K562 (cell line): ENCODE measurements around the gene JUN. TPM values are rescaled to one million over a fixed set of nuclear protein-coding genes. Genes with fewer than 3 reads are reported as not detected.

ENCODE experiments used
- ARID1B ChIP-seq: fragments of 450-650 bp; IDR thresholded peaks from 2 replicates; pipeline ENCODE4 v1.6.1; 2016; ENCODE audit warnings: antibody characterized with exemption, mild to moderate bottlenecking, inconsistent platforms
- CBFA2T2 ChIP-seq: fragments of 450-650 bp; conservative IDR thresholded peaks from 2 replicates; pipeline ENCODE4 v1.6.1; 2017; ENCODE audit warnings: mild to moderate bottlenecking
- ERF ChIP-seq: fragments of 450-650 bp; formaldehyde crosslinking; IDR thresholded peaks from 2 replicates; pipeline ENCODE4 v1.4.0; 2020; ENCODE audit warnings: mild to moderate bottlenecking, mixed read lengths
- GABPA ChIP-seq: fragments of 200-800 bp; sonication (Bioruptor generic); conservative IDR thresholded peaks from 2 replicates; pipeline ENCODE4 v1.6.1; 2016; ENCODE audit warnings: low read depth, missing genetic modification characterization, missing compliant biosample characterization
- GATA2 ChIP-seq: sonication (generic); formaldehyde crosslinking; IDR thresholded peaks from 2 replicates; pipeline ENCODE4 v1.4.0; 2020; ENCODE audit warnings: mild to moderate bottlenecking, missing genetic modification reagents
- HDGF ChIP-seq: fragments of 450-650 bp; IDR thresholded peaks from 2 replicates; pipeline ENCODE4 v1.6.1; 2016
- KDM5B ChIP-seq: fragments of 200-600 bp; sonication (generic); IDR thresholded peaks from 2 replicates; pipeline ENCODE4 v1.6.1; 2012; ENCODE audit warnings: low read depth, mild to moderate bottlenecking, moderate library complexity, low read length, control low read depth, inconsistent platforms; ENCODE audit not compliant: insufficient replicate concordance
- MTA1 ChIP-seq: fragments of 450-650 bp; IDR thresholded peaks from 2 replicates; pipeline ENCODE4 v1.6.1; 2017; ENCODE audit warnings: borderline replicate concordance
- MTF1 ChIP-seq: fragments of 250-450 bp; sonication (Bioruptor Pico); IDR thresholded peaks from 2 replicates; pipeline ENCODE4 v1.9.0; 2021; ENCODE audit warnings: moderate library complexity, mild to moderate bottlenecking, inconsistent platforms, borderline replicate concordance
- NBN ChIP-seq: fragments of 450-650 bp; IDR thresholded peaks from 2 replicates; pipeline ENCODE4 v1.6.1; 2016; ENCODE audit warnings: low read depth, mild to moderate bottlenecking
- NR2C1 ChIP-seq, 2 experiments: fragments of 450-650 bp; IDR thresholded peaks; 2 replicates each; pipeline ENCODE4 v1.6.1; 2017; ENCODE audit warnings: mild to moderate bottlenecking in 2 of 2, antibody characterized with exemption in 1 of 2, inconsistent platforms in 1 of 2, missing compliant biosample characterization in 1 of 2, missing genetic modification characterization in 1 of 2
- PHB ChIP-seq: fragments of 250-450 bp; sonication (Bioruptor Pico); IDR thresholded peaks from 2 replicates; pipeline ENCODE4 v1.5.0; 2021
- POLR2AphosphoS5 ChIP-seq: IDR thresholded peaks from 2 replicates; pipeline ENCODE4 v1.6.1; 2011; ENCODE audit warnings: mild to moderate bottlenecking, low read depth, low read length, moderate library complexity; ENCODE audit not compliant: control insufficient read depth, insufficient read depth
- RNF2 ChIP-seq: sonication (generic); IDR thresholded peaks from 2 replicates; pipeline ENCODE4 v1.6.1; 2016
- SRSF9 ChIP-seq: fragments of 200-400 bp; formaldehyde crosslinking; IDR thresholded peaks from 2 replicates; pipeline ENCODE4 v1.6.1; 2017; ENCODE audit warnings: low read depth, low read length, borderline replicate concordance
- STAG1 ChIP-seq: sonication (generic); formaldehyde crosslinking; IDR thresholded peaks from 2 replicates; pipeline ENCODE4 v1.5.0; 2020; ENCODE audit warnings: missing genetic modification reagents, borderline replicate concordance
- TFAM ChIP-seq: fragments of 250-450 bp; sonication (Bioruptor Pico); conservative IDR thresholded peaks from 2 replicates; pipeline ENCODE4 v1.5.0; 2021; ENCODE audit warnings: mild to moderate bottlenecking, moderate library complexity
- ZBTB8A ChIP-seq: fragments of 450-650 bp; IDR thresholded peaks from 2 replicates; pipeline ENCODE4 v1.6.1; 2018; ENCODE audit warnings: mild to moderate bottlenecking, moderate library complexity; ENCODE audit not compliant: partially characterized antibody
- ZNF311 ChIP-seq: fragments of 250-450 bp; sonication (Bioruptor Pico); IDR thresholded peaks from 2 replicates; pipeline ENCODE4 v1.4.0; 2020; ENCODE audit warnings: mild to moderate bottlenecking, moderate library complexity
- polyA plus RNA-seq, 8 experiments: library from polyadenylated mRNA; depleted of rRNA in 4 of 8; stranded (reverse) in 5 of 8; unstranded in 3 of 8; fragments of >200 nt; fragmentation: Nextera tagmentation in 2 of 8; fragmentation: Illumina TruSeq in 1 of 8; extraction: Ambion mirVana in 2 of 8; extraction: Trizol in 1 of 8; gene quantifications; 2 replicates each; pipeline versions ENCODE4 v1.2.1 to v1.2.3, GENCODE V29; 2011 to 2014; ENCODE audit warnings: inconsistent platforms in 1 of 8, missing spikeins in 1 of 8
- total RNA-seq, 7 experiments: library from RNA; depleted of rRNA in 6 of 7; stranded (reverse); fragments of >200 nt in 6 of 7; fragmentation: Illumina TruSeq in 2 of 7; extraction: Trizol in 2 of 7; gene quantifications; 2 replicates each; pipeline versions ENCODE4 v1.2.1 to v1.2.3, GENCODE V29; 2011 to 2021; ENCODE audit warnings: low replicate concordance in 1 of 7
- TF ChIP-seq, protein P1 (sequence below): fragments of 450-650 bp; IDR thresholded peaks from 2 replicates; pipeline ENCODE4 v1.6.1; 2016
- TF ChIP-seq, protein P2 (sequence below): fragments of 250-450 bp; sonication (Bioruptor Pico); IDR thresholded peaks from 2 replicates; pipeline ENCODE4 v1.8.0; 2022; ENCODE audit warnings: moderate library complexity, mild to moderate bottlenecking, inconsistent platforms
- TF ChIP-seq, protein P3 (sequence below): fragments of 450-650 bp; IDR thresholded peaks from 2 replicates; pipeline ENCODE4 v1.6.1; 2016; ENCODE audit warnings: antibody characterized with exemption
- TF ChIP-seq, protein P4 (sequence below), 2 experiments: fragments of 200-800 bp in 1 of 2; sonication (Bioruptor generic) in 1 of 2; sonication (generic) in 1 of 2; formaldehyde crosslinking in 1 of 2; IDR thresholded peaks in 1 of 2; conservative IDR thresholded peaks in 1 of 2; 2 replicates each; pipeline versions ENCODE4 v1.5.0 to v1.6.1; 2016 to 2020; ENCODE audit warnings: missing compliant biosample characterization in 1 of 2, missing genetic modification characterization in 1 of 2, missing genetic modification reagents in 1 of 2

JUN gene
- total and polyA plus RNA-seq, 9 of the 15 experiments (the other 6 are each of a cell fraction or from before 2014, with no cell fraction given): 0.32 to 23.4 (median 4.0) TPM

DNA sequence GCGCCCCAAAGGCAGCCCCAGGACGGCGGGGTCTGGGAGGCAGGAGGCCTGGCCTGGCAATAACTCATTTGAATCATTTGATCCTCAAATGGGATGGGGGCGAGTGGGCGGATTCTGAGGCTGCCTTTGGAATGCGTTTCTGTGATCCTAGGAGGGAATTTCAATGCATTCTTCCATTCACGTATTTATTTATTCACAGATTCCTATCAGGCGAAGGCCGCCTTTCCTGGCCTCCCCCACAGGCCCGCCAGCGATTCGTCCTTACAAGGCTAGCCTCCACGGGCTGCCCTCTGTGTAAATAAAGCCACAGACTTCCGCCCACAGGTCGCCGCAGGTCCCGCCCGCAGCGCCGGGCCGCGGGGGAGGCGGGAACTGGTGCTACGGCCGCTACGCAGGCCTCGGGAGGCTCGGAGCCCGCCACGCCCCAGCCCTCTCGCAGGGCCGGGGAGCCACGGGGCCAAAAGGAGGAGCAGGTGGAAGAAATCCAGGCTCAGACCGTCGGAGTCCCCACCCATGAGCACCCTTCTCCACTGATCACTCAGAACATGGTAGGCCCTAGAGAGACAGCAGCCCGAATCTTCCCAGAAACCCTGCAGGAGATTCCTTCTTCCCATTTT, 31.3 kb upstream of the JUN start (continued):
- TF ChIP-seq MTF1 (no peak), NR2C1 (IDR thresholded peaks at IDR 0.05) (peak; percentile 21; the same call in 1 of the 2 replicates), NR2C1 (tag; IDR thresholded peaks at IDR 0.05) (peak; percentile 71), SRSF9 (no peak), POLR2AphosphoS5 (peak; percentile 35; the same call in 1 of the 2 replicates), TFAM (CRISPR knock-in tag) (no peak), ERF (CRISPR knock-in tag) (no peak), HDGF (no peak), ZBTB8A (no peak), STAG1 (CRISPR knock-in tag) (no peak), GABPA (tag) (peak; percentile 64), ARID1B (peak; percentile 74), CBFA2T2 (peak; percentile 26; the same call in 1 of the 2 replicates), NBN (0 out of 2 replicates have a peak, but pooled peaks have one; percentile 17), PHB (CRISPR knock-in tag) (no peak), GATA2 (peak; percentile 53), RNF2 (peak; percentile 70; the same call in 1 of the 2 replicates), KDM5B (no peak), MTA1 (peak; percentile 44; the same call in 1 of the 2 replicates), ZNF311 (no peak)
- TF ChIP-seq, protein P1, sequence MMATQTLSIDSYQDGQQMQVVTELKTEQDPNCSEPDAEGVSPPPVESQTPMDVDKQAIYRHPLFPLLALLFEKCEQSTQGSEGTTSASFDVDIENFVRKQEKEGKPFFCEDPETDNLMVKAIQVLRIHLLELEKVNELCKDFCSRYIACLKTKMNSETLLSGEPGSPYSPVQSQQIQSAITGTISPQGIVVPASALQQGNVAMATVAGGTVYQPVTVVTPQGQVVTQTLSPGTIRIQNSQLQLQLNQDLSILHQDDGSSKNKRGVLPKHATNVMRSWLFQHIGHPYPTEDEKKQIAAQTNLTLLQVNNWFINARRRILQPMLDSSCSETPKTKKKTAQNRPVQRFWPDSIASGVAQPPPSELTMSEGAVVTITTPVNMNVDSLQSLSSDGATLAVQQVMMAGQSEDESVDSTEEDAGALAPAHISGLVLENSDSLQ: 0 out of 2 replicates have a peak, but pooled peaks have one; percentile 9
- TF ChIP-seq, protein P2, sequence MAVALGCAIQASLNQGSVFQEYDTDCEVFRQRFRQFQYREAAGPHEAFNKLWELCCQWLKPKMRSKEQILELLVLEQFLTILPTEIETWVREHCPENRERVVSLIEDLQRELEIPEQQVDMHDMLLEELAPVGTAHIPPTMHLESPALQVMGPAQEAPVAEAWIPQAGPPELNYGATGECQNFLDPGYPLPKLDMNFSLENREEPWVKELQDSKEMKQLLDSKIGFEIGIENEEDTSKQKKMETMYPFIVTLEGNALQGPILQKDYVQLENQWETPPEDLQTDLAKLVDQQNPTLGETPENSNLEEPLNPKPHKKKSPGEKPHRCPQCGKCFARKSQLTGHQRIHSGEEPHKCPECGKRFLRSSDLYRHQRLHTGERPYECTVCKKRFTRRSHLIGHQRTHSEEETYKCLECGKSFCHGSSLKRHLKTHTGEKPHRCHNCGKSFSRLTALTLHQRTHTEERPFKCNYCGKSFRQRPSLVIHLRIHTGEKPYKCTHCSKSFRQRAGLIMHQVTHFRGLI (CRISPR knock-in tag): no peak
- TF ChIP-seq, protein P3, sequence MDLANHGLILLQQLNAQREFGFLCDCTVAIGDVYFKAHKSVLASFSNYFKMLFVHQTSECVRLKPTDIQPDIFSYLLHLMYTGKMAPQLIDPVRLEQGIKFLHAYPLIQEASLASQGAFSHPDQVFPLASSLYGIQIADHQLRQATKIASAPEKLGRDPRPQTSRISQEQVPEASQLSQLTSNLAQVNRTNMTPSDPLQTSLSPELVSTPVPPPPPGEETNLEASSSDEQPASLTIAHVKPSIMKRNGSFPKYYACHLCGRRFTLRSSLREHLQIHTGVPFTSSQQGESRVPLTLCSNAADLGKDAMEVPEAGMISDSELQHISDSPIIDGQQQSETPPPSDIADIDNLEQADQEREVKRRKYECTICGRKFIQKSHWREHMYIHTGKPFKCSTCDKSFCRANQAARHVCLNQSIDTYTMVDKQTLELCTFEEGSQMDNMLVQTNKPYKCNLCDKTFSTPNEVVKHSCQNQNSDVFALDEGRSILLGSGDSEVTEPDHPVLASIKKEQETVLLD: no peak
- TF ChIP-seq, protein P4, sequence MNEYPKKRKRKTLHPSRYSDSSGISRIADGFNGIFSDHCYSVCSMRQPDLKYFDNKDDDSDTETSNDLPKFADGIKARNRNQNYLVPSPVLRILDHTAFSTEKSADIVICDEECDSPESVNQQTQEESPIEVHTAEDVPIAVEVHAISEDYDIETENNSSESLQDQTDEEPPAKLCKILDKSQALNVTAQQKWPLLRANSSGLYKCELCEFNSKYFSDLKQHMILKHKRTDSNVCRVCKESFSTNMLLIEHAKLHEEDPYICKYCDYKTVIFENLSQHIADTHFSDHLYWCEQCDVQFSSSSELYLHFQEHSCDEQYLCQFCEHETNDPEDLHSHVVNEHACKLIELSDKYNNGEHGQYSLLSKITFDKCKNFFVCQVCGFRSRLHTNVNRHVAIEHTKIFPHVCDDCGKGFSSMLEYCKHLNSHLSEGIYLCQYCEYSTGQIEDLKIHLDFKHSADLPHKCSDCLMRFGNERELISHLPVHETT (CRISPR knock-in tag; conservative IDR thresholded peaks at IDR 0.05 in 1 of 2, IDR thresholded peaks at IDR 0.05 in 1 of 2): peak in 1 of 2 experiments; percentile 76; a peak in 2 of 4 replicates
